Measurements from ENCODE around the gene TPMT.

- TF ChIP-seq CTCF (IDR thresholded peaks at IDR 0.05) = no peak
- TF ChIP-seq POLR2A (IDR thresholded peaks at IDR 0.05) = no peak
- no peak for TF ChIP-seq EP300 (IDR thresholded peaks at IDR 0.05)
Measured at GRCh38 chr6:18148304-18149025, 6.4 kb downstream of the TPMT start.

Data from suprapubic skin (tissue), 3 donors.